Gastrocnemius medialis (tissue), 4 donors: Measurements from ENCODE around the gene ZNF431.

Experiments
- POLR2A ChIP-seq, 2 donors: fragments of 450-650 bp; IDR thresholded peaks; one replicate each; pipeline ENCODE4 v1.6.1; 2017; ENCODE audit warnings: antibody characterized with exemption in 2 of 2, mild to moderate bottlenecking in 2 of 2, moderate library complexity in 2 of 2
- TF ChIP-seq, protein P1 (sequence below), 5 experiments: fragments of 450-650 bp in 3 of 5; fragments of 200-600 bp in 2 of 5; sonication (generic) in 2 of 5; IDR thresholded peaks in 4 of 5; conservative IDR thresholded peaks in 1 of 5; 1 replicate in 4 of 5; 2 replicates in 1 of 5; pipeline ENCODE4 v1.5.1; 2016 to 2019; ENCODE audit warnings: antibody characterized with exemption in 5 of 5, mild to moderate bottlenecking in 3 of 5, moderate library complexity in 3 of 5

- no peak for TF ChIP-seq POLR2A (IDR thresholded peaks at IDR 0.05)
- TF ChIP-seq, protein P1, sequence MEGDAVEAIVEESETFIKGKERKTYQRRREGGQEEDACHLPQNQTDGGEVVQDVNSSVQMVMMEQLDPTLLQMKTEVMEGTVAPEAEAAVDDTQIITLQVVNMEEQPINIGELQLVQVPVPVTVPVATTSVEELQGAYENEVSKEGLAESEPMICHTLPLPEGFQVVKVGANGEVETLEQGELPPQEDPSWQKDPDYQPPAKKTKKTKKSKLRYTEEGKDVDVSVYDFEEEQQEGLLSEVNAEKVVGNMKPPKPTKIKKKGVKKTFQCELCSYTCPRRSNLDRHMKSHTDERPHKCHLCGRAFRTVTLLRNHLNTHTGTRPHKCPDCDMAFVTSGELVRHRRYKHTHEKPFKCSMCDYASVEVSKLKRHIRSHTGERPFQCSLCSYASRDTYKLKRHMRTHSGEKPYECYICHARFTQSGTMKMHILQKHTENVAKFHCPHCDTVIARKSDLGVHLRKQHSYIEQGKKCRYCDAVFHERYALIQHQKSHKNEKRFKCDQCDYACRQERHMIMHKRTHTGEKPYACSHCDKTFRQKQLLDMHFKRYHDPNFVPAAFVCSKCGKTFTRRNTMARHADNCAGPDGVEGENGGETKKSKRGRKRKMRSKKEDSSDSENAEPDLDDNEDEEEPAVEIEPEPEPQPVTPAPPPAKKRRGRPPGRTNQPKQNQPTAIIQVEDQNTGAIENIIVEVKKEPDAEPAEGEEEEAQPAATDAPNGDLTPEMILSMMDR (IDR thresholded peaks at IDR 0.05 in 4 of 5, conservative IDR thresholded peaks at IDR 0.05 in 1 of 5), result no peak
Measured at GRCh38 chr19:21133633-21134032, 8.2 kb upstream of the ZNF431 start.
